ENCODE measurements around the gene SGTA.
"Not testable (repeated sequence)": the region's sequence is repeated elsewhere in the genome, so short reads cannot be mapped to it uniquely, and the experiment has no call there.

Gene SGTA

GRCh38 chr19:2792666-2793065 is 9.6 kb upstream of the SGTA start:
- not testable (repeated sequence) for DNase-seq

- no peak for DNase-seq
These were observed 8.8 kb upstream of the SGTA start for GRCh38 chr19:2791876-2792275.

GRCh38 chr19:2791440-2791839 is 8.4 kb upstream of the SGTA start:
- DNase-seq = no peak

- DNase-seq = no peak
These were observed 7.6 kb upstream of the SGTA start for GRCh38 chr19:2790557-2791271.

GRCh38 chr19:2790194-2790556 is 7.1 kb upstream of the SGTA start:
- no peak for DNase-seq

GRCh38 chr19:2788237-2788636 is 5.2 kb upstream of the SGTA start:
- DNase-seq = no peak

GRCh38 chr19:2787115-2787514 is 4.0 kb upstream of the SGTA start:
- no peak for DNase-seq

GRCh38 chr19:2785244-2785997 is 2.3 kb upstream of the SGTA start, which contains the start of gene THOP1:
Gene THOP1 (plus strand): TSS chr19:2785503. CDS start chr19:2785663, 160 bp downstream.
- peak; percentile 98 for DNase-seq

- no peak for DNase-seq
These were observed 690 bp upstream of the SGTA start for GRCh38 chr19:2783781-2784145.

GRCh38 chr19:2782329-2782935 is 641 bp downstream of the SGTA start:
- no peak for DNase-seq

GRCh38 chr19:2780284-2780683 is 2.8 kb downstream of the SGTA start:
- no peak for DNase-seq

GRCh38 chr19:2779121-2779740 is 3.8 kb downstream of the SGTA start:
- DNase-seq = no peak

- no peak for DNase-seq
These were observed 5.0 kb downstream of the SGTA start for GRCh38 chr19:2777952-2778683.

GRCh38 chr19:2775556-2776430 is 7.3 kb downstream of the SGTA start:
- DNase-seq = peak; percentile 68

- no peak for DNase-seq
These were observed 8.0 kb downstream of the SGTA start for GRCh38 chr19:2774953-2775555.

GRCh38 chr19:2774083-2774679 is 8.9 kb downstream of the SGTA start:
- no peak for DNase-seq

- no peak for DNase-seq
These were observed 11.0 kb downstream of the SGTA start for GRCh38 chr19:2771786-2772674.

- no peak for DNase-seq
These were observed 12.7 kb downstream of the SGTA start for GRCh38 chr19:2770055-2771013.

GRCh38 chr19:2769218-2769617 is 13.9 kb downstream of the SGTA start:
- DNase-seq = no peak

All from activated CD4-positive, CD25-positive, alpha-beta regulatory T cell treated with anti-CD3 and anti-CD28 coated beads, Interleukin-2, amount 50 U/mL, for 72 hours (primary cell).